Measurements from ENCODE around the gene ITPKB.

The ITPKB gene

GRCh38 chr1:226688808-226689207, 50.3 kb downstream of the ITPKB start:
- H3K36me3 ChIP-seq (ENCODE audit: insufficient read depth, low read length): no peaks in the 10 kb centered on the region
- H3K4me1 ChIP-seq (ENCODE audit: insufficient read depth, low read length): peaks cover 4% of the 10 kb centered on the region
- H2AFZ ChIP-seq (ENCODE audit: low read depth, low read length): no peak overlapping the region
- no peak overlapping the region for H3K4me3 ChIP-seq (ENCODE audit: low read length)
- no peaks in the 10 kb centered on the region for H3K27me3 ChIP-seq (ENCODE audit: insufficient read depth, low read length)
- no peaks in the 10 kb centered on the region for H3K9me3 ChIP-seq (ENCODE audit: low read length)

- no peaks in the 10 kb centered on the region for H3K9me3 ChIP-seq (ENCODE audit: low read length)
- H2AFZ ChIP-seq (ENCODE audit: low read depth, low read length): no peak overlapping the region
- peaks cover 4% of the 10 kb centered on the region for H3K4me1 ChIP-seq (ENCODE audit: insufficient read depth, low read length)
- H3K4me3 ChIP-seq (ENCODE audit: low read length): no peak overlapping the region
- no peaks in the 10 kb centered on the region for H3K27me3 ChIP-seq (ENCODE audit: insufficient read depth, low read length)
- H3K36me3 ChIP-seq (ENCODE audit: insufficient read depth, low read length): no peaks in the 10 kb centered on the region
These were observed 50.9 kb downstream of the ITPKB start for GRCh38 chr1:226688056-226688748.

GRCh38 chr1:226687426-226687825, 51.7 kb downstream of the ITPKB start:
- no peaks in the 10 kb centered on the region for H3K27me3 ChIP-seq (ENCODE audit: insufficient read depth, low read length)
- no peaks in the 10 kb centered on the region for H3K9me3 ChIP-seq (ENCODE audit: low read length)
- no peaks in the 10 kb centered on the region for H3K36me3 ChIP-seq (ENCODE audit: insufficient read depth, low read length)
- H3K4me1 ChIP-seq (ENCODE audit: insufficient read depth, low read length): peaks cover 4% of the 10 kb centered on the region
- H2AFZ ChIP-seq (ENCODE audit: low read depth, low read length): no peak overlapping the region
- H3K4me3 ChIP-seq (ENCODE audit: low read length): no peak overlapping the region

- H3K4me3 ChIP-seq (ENCODE audit: low read length): no peak overlapping the region
- H3K36me3 ChIP-seq (ENCODE audit: insufficient read depth, low read length): no peaks in the 10 kb centered on the region
- H2AFZ ChIP-seq (ENCODE audit: low read depth, low read length): no peak overlapping the region
- H3K9me3 ChIP-seq (ENCODE audit: low read length): no peaks in the 10 kb centered on the region
- H3K4me1 ChIP-seq (ENCODE audit: insufficient read depth, low read length): peaks cover 4% of the 10 kb centered on the region
- H3K27me3 ChIP-seq (ENCODE audit: insufficient read depth, low read length): no peaks in the 10 kb centered on the region
These were observed 52.3 kb downstream of the ITPKB start for GRCh38 chr1:226686440-226687425.

- H3K27me3 ChIP-seq (ENCODE audit: insufficient read depth, low read length): no peaks in the 10 kb centered on the region
- H2AFZ ChIP-seq (ENCODE audit: low read depth, low read length): no peak overlapping the region
- no peaks in the 10 kb centered on the region for H3K36me3 ChIP-seq (ENCODE audit: insufficient read depth, low read length)
- no peaks in the 10 kb centered on the region for H3K9me3 ChIP-seq (ENCODE audit: low read length)
- H3K4me3 ChIP-seq (ENCODE audit: low read length): no peak overlapping the region
- H3K4me1 ChIP-seq (ENCODE audit: insufficient read depth, low read length): peaks cover 10% of the 10 kb centered on the region
These were observed 53.8 kb downstream of the ITPKB start for GRCh38 chr1:226685196-226685820.

- Histone ChIP-seq H3K36me3 (ENCODE audit: insufficient read depth, low read length) (no peaks in the 10 kb centered on the region), H3K4me1 (ENCODE audit: insufficient read depth, low read length) (peaks cover 17% of the 10 kb centered on the region), H3K4me3 (ENCODE audit: low read length) (no peak overlapping the region), H3K27me3 (ENCODE audit: insufficient read depth, low read length) (no peaks in the 10 kb centered on the region), H2AFZ (ENCODE audit: low read depth, low read length) (no peak overlapping the region), H3K9me3 (ENCODE audit: low read length) (no peaks in the 10 kb centered on the region)
These were observed 55.1 kb downstream of the ITPKB start for GRCh38 chr1:226684026-226684425.

- no peaks in the 10 kb centered on the region for H3K27me3 ChIP-seq (ENCODE audit: insufficient read depth, low read length)
- no peaks in the 10 kb centered on the region for H3K9me3 ChIP-seq (ENCODE audit: low read length)
- no peak overlapping the region for H3K4me3 ChIP-seq (ENCODE audit: low read length)
- no peaks in the 10 kb centered on the region for H3K36me3 ChIP-seq (ENCODE audit: insufficient read depth, low read length)
- H3K4me1 ChIP-seq (ENCODE audit: insufficient read depth, low read length): peaks cover 13% of the 10 kb centered on the region
- H2AFZ ChIP-seq (ENCODE audit: low read depth, low read length): no peak overlapping the region
These were observed 55.9 kb downstream of the ITPKB start for GRCh38 chr1:226682871-226683814.

- Histone ChIP-seq H3K27me3 (ENCODE audit: insufficient read depth, low read length) (no peaks in the 10 kb centered on the region), H3K36me3 (ENCODE audit: insufficient read depth, low read length) (no peaks in the 10 kb centered on the region), H3K4me3 (ENCODE audit: low read length) (no peak overlapping the region), H3K4me1 (ENCODE audit: insufficient read depth, low read length) (peaks cover 13% of the 10 kb centered on the region), H3K9me3 (ENCODE audit: low read length) (no peaks in the 10 kb centered on the region), H2AFZ (ENCODE audit: low read depth, low read length) (no peak overlapping the region)
These were observed 57.2 kb downstream of the ITPKB start for GRCh38 chr1:226681652-226682493.

- H3K9me3 ChIP-seq (ENCODE audit: low read length): no peaks in the 10 kb centered on the region
- H3K4me1 ChIP-seq (ENCODE audit: insufficient read depth, low read length): peaks cover 13% of the 10 kb centered on the region
- no peak overlapping the region for H3K4me3 ChIP-seq (ENCODE audit: low read length)
- no peaks in the 10 kb centered on the region for H3K27me3 ChIP-seq (ENCODE audit: insufficient read depth, low read length)
- no peaks in the 10 kb centered on the region for H3K36me3 ChIP-seq (ENCODE audit: insufficient read depth, low read length)
- no peak overlapping the region for H2AFZ ChIP-seq (ENCODE audit: low read depth, low read length)
These were observed 58.4 kb downstream of the ITPKB start for GRCh38 chr1:226680653-226681052.

- no peak overlapping the region for H2AFZ ChIP-seq (ENCODE audit: low read depth, low read length)
- H3K9me3 ChIP-seq (ENCODE audit: low read length): no peaks in the 10 kb centered on the region
- peaks cover 13% of the 10 kb centered on the region for H3K4me1 ChIP-seq (ENCODE audit: insufficient read depth, low read length)
- no peaks in the 10 kb centered on the region for H3K36me3 ChIP-seq (ENCODE audit: insufficient read depth, low read length)
- peak overlapping the region; percentile 37 for H3K4me3 ChIP-seq (ENCODE audit: low read length)
- no peaks in the 10 kb centered on the region for H3K27me3 ChIP-seq (ENCODE audit: insufficient read depth, low read length)
These were observed 59.1 kb downstream of the ITPKB start for GRCh38 chr1:226679853-226680516.

GRCh38 chr1:226679262-226679661, 59.8 kb downstream of the ITPKB start:
- Histone ChIP-seq H3K36me3 (ENCODE audit: insufficient read depth, low read length) (no peaks in the 10 kb centered on the region), H3K4me1 (ENCODE audit: insufficient read depth, low read length) (peaks cover 13% of the 10 kb centered on the region), H2AFZ (ENCODE audit: low read depth, low read length) (no peak overlapping the region), H3K9me3 (ENCODE audit: low read length) (no peaks in the 10 kb centered on the region), H3K4me3 (ENCODE audit: low read length) (no peak overlapping the region), H3K27me3 (ENCODE audit: insufficient read depth, low read length) (no peaks in the 10 kb centered on the region)
